HCT116 (cell line): ENCODE data around the gene NHLRC1.

ENCODE experiments used
- CEBPB ChIP-seq: IDR thresholded peaks from 2 replicates; pipeline ENCODE4 v1.6.1; 2012; ENCODE audit warnings: low read depth
- EGR1 ChIP-seq: IDR thresholded peaks from 2 replicates; pipeline ENCODE4 v1.6.1; 2012; ENCODE audit warnings: low read depth
- EZH2 ChIP-seq: fragments of 200-600 bp; sonication (generic); IDR thresholded peaks from 2 replicates; pipeline ENCODE4 v1.6.1; 2017; ENCODE audit warnings: antibody characterized with exemption, mixed run types
- JUND ChIP-seq: IDR thresholded peaks from 2 replicates; pipeline ENCODE4 v1.6.1; 2012
- MAX ChIP-seq: IDR thresholded peaks from 2 replicates; pipeline ENCODE4 v1.6.1; 2012
- POLR2A ChIP-seq: IDR thresholded peaks from 2 replicates; pipeline ENCODE4 v1.7.0; 2011; ENCODE audit warnings: borderline replicate concordance; ENCODE audit not compliant: insufficient read depth, insufficient read length; ENCODE audit errors: extremely low read depth
- POLR2AphosphoS5 ChIP-seq: IDR thresholded peaks from 2 replicates; pipeline ENCODE4 v1.6.1; 2011; ENCODE audit warnings: mild to moderate bottlenecking, low read depth, low read length, moderate library complexity
- RAD21 ChIP-seq: IDR thresholded peaks from 2 replicates; pipeline ENCODE4 v1.6.1; 2012; ENCODE audit warnings: low read depth, mild to moderate bottlenecking
- YY1 ChIP-seq: IDR thresholded peaks from 2 replicates; pipeline ENCODE4 v1.6.1; 2011; ENCODE audit warnings: low read length, low read depth, moderate library complexity, mild to moderate bottlenecking; ENCODE audit not compliant: insufficient replicate concordance; ENCODE audit errors: extremely low read depth
- ZBTB33 ChIP-seq: IDR thresholded peaks from 2 replicates; pipeline ENCODE4 v1.6.1; 2011; ENCODE audit warnings: mild to moderate bottlenecking, low read length, moderate library complexity; ENCODE audit not compliant: insufficient replicate concordance; ENCODE audit errors: extremely low read depth
- TF ChIP-seq, protein P1 (sequence below): IDR thresholded peaks from 2 replicates; pipeline ENCODE4 v1.6.1; 2012; ENCODE audit warnings: low read depth
- TF ChIP-seq, protein P2 (sequence below), 3 experiments: fragments of 200-600 bp in 1 of 3; sonication (generic) in 1 of 3; IDR thresholded peaks in 2 of 3; conservative IDR thresholded peaks in 1 of 3; 2 replicates each; pipeline ENCODE4 v1.5.1; 2012 to 2017; ENCODE audit warnings: low read depth in 2 of 3, low read length in 2 of 3, antibody characterized with exemption in 1 of 3, borderline replicate concordance in 1 of 3, control low read depth in 1 of 3, mild to moderate bottlenecking in 1 of 3, mixed read lengths in 1 of 3, mixed run types in 1 of 3, moderate library complexity in 1 of 3; ENCODE audit not compliant: insufficient read depth in 1 of 3
- TF ChIP-seq, protein P3 (sequence below): IDR thresholded peaks from 2 replicates; pipeline ENCODE4 v1.6.1; 2012

GRCh38 chr6:18096423-18096822, 26.1 kb downstream of the NHLRC1 start:
- TF ChIP-seq ZBTB33, result no peak
- no peak for TF ChIP-seq RAD21
- TF ChIP-seq EZH2, result no peak
- TF ChIP-seq, protein P1, sequence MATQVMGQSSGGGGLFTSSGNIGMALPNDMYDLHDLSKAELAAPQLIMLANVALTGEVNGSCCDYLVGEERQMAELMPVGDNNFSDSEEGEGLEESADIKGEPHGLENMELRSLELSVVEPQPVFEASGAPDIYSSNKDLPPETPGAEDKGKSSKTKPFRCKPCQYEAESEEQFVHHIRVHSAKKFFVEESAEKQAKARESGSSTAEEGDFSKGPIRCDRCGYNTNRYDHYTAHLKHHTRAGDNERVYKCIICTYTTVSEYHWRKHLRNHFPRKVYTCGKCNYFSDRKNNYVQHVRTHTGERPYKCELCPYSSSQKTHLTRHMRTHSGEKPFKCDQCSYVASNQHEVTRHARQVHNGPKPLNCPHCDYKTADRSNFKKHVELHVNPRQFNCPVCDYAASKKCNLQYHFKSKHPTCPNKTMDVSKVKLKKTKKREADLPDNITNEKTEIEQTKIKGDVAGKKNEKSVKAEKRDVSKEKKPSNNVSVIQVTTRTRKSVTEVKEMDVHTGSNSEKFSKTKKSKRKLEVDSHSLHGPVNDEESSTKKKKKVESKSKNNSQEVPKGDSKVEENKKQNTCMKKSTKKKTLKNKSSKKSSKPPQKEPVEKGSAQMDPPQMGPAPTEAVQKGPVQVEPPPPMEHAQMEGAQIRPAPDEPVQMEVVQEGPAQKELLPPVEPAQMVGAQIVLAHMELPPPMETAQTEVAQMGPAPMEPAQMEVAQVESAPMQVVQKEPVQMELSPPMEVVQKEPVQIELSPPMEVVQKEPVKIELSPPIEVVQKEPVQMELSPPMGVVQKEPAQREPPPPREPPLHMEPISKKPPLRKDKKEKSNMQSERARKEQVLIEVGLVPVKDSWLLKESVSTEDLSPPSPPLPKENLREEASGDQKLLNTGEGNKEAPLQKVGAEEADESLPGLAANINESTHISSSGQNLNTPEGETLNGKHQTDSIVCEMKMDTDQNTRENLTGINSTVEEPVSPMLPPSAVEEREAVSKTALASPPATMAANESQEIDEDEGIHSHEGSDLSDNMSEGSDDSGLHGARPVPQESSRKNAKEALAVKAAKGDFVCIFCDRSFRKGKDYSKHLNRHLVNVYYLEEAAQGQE, result no peak
- TF ChIP-seq, protein P2, sequence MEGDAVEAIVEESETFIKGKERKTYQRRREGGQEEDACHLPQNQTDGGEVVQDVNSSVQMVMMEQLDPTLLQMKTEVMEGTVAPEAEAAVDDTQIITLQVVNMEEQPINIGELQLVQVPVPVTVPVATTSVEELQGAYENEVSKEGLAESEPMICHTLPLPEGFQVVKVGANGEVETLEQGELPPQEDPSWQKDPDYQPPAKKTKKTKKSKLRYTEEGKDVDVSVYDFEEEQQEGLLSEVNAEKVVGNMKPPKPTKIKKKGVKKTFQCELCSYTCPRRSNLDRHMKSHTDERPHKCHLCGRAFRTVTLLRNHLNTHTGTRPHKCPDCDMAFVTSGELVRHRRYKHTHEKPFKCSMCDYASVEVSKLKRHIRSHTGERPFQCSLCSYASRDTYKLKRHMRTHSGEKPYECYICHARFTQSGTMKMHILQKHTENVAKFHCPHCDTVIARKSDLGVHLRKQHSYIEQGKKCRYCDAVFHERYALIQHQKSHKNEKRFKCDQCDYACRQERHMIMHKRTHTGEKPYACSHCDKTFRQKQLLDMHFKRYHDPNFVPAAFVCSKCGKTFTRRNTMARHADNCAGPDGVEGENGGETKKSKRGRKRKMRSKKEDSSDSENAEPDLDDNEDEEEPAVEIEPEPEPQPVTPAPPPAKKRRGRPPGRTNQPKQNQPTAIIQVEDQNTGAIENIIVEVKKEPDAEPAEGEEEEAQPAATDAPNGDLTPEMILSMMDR (IDR thresholded peaks at IDR 0.05 in 2 of 3, conservative IDR thresholded peaks at IDR 0.05 in 1 of 3; ENCODE audit: borderline replicate concordance in 1 of 3, insufficient read depth in 1 of 3, low read depth in 2 of 3, low read length in 2 of 3), result no peak
- no peak for TF ChIP-seq POLR2A
- no peak for TF ChIP-seq JUND
- no peak for TF ChIP-seq MAX
- TF ChIP-seq, protein P3, sequence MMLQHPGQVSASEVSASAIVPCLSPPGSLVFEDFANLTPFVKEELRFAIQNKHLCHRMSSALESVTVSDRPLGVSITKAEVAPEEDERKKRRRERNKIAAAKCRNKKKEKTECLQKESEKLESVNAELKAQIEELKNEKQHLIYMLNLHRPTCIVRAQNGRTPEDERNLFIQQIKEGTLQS, result no peak
- no peak for TF ChIP-seq POLR2AphosphoS5
- no peak for TF ChIP-seq CEBPB
- TF ChIP-seq EGR1, result no peak
- no peak for TF ChIP-seq YY1
